ENCODE data around the gene NOTCH1. TPM values are rescaled to one million over a fixed set of nuclear protein-coding genes. Genes with fewer than 3 reads are reported as not detected.
A peak's percentile ranks its signal among the peaks of the same experiment; 100 is the strongest.

The NOTCH1 gene
- total RNA-seq, 1 experiment from 2014 or later, result 95.6 TPM

DNA sequence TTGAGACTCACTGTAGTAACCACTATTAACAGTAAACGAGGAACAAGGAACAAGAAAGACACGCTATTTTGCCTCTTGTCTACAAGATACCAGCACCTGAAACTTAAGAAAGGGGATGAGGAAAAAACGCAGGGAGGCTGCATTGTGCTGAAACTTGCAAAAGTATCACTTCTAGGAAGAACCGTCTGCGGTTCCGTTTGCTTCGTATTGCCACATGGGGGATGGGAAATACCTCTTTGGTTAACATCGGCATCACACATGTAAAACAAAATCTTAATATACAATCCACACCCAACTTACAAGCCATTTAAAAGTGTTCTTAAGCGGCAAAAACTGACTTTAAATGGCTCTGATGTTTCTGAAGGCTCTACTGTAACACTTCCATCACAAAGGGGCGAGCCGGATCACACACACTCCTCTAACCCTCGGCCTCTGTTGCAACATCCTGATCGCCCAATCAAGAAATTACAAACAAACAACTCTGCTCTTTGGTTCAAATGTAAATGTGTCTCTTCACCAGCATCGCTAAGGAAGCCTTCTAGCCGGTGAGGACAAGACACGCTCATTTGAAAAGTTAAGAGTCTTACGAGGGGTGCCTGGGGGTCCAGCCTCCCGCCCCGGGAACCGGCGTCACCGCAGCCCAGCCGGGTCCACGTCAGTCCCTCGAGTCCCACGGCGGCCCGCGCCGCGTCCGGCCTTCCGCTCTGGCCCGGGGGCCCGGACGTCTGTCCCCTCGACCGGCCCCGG lies 63.6 kb downstream of the NOTCH1 start:
- no peak for DNase-seq (ENCODE audit: low spot score)
- ChIA-PET CTCF (no interaction called here), POLR2A (no interaction called here)
- H3K27me3 Mint-ChIP-seq (ENCODE audit: low read depth), result no peaks in the 10 kb centered on the region
- no peak for ATAC-seq
- peak overlapping the region; percentile 98 for H3K27ac Mint-ChIP-seq
- H3K36me3 Mint-ChIP-seq, result peaks cover 12% of the 10 kb centered on the region
- peak overlapping the region; percentile 87 for H3K4me3 Mint-ChIP-seq
- no peaks in the 10 kb centered on the region for H3K9me3 Mint-ChIP-seq
- peaks cover 15% of the 10 kb centered on the region for H3K4me1 Mint-ChIP-seq
- TF ChIP-seq ZNF121 (CRISPR knock-in tag; IDR thresholded peaks at IDR 0.05) (no peak), MYBL2 (CRISPR knock-in tag; IDR thresholded peaks at IDR 0.05) (no peak), SP1 (CRISPR knock-in tag; conservative IDR thresholded peaks at IDR 0.05) (no peak), NFATC4 (CRISPR knock-in tag; IDR thresholded peaks at IDR 0.05) (no peak), JUN (CRISPR knock-in tag; IDR thresholded peaks at IDR 0.05) (no peak), ETV6 (CRISPR knock-in tag; IDR thresholded peaks at IDR 0.05) (no peak), NFE2L1 (CRISPR knock-in tag; IDR thresholded peaks at IDR 0.05) (no peak), SOX15 (CRISPR knock-in tag; IDR thresholded peaks at IDR 0.05) (no peak), RELA (CRISPR knock-in tag; IDR thresholded peaks at IDR 0.05; ENCODE audit: borderline replicate concordance) (0 out of 2 replicates have a peak, but pooled peaks have one; percentile 34)

GRCh38 chr9:136481558-136481957 lies 64.3 kb downstream of the NOTCH1 start:
- peak overlapping the region; percentile 98 for H3K27ac Mint-ChIP-seq
- peak overlapping the region; percentile 87 for H3K4me3 Mint-ChIP-seq
- DNase-seq (ENCODE audit: low spot score), result no peak
- TF ChIP-seq FOXK1 (CRISPR knock-in tag; IDR thresholded peaks at IDR 0.05), result no peak
- TF ChIP-seq, protein P1, sequence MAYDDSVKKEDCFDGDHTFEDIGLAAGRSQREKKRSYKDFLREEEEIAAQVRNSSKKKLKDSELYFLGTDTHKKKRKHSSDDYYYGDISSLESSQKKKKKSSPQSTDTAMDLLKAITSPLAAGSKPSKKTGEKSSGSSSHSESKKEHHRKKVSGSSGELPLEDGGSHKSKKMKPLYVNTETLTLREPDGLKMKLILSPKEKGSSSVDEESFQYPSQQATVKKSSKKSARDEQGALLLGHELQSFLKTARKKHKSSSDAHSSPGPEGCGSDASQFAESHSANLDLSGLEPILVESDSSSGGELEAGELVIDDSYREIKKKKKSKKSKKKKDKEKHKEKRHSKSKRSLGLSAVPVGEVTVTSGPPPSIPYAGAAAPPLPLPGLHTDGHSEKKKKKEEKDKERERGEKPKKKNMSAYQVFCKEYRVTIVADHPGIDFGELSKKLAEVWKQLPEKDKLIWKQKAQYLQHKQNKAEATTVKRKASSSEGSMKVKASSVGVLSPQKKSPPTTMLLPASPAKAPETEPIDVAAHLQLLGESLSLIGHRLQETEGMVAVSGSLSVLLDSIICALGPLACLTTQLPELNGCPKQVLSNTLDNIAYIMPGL (CRISPR knock-in tag; IDR thresholded peaks at IDR 0.05), result no peak
- TF ChIP-seq ZNF671 (CRISPR knock-in tag; IDR thresholded peaks at IDR 0.05), result no peak
- TF ChIP-seq ETV6 (CRISPR knock-in tag; IDR thresholded peaks at IDR 0.05), result no peak
- TF ChIP-seq FOXP4 (CRISPR knock-in tag; IDR thresholded peaks at IDR 0.05), result no peak
- TF ChIP-seq CREB1 (CRISPR knock-in tag; IDR thresholded peaks at IDR 0.05), result no peak
- TF ChIP-seq ATF3 (CRISPR knock-in tag; conservative IDR thresholded peaks at IDR 0.05), result no peak
- no peak for TF ChIP-seq IRF2 (CRISPR knock-in tag; IDR thresholded peaks at IDR 0.05; ENCODE audit: borderline replicate concordance, low read depth)
- TF ChIP-seq, protein P2, sequence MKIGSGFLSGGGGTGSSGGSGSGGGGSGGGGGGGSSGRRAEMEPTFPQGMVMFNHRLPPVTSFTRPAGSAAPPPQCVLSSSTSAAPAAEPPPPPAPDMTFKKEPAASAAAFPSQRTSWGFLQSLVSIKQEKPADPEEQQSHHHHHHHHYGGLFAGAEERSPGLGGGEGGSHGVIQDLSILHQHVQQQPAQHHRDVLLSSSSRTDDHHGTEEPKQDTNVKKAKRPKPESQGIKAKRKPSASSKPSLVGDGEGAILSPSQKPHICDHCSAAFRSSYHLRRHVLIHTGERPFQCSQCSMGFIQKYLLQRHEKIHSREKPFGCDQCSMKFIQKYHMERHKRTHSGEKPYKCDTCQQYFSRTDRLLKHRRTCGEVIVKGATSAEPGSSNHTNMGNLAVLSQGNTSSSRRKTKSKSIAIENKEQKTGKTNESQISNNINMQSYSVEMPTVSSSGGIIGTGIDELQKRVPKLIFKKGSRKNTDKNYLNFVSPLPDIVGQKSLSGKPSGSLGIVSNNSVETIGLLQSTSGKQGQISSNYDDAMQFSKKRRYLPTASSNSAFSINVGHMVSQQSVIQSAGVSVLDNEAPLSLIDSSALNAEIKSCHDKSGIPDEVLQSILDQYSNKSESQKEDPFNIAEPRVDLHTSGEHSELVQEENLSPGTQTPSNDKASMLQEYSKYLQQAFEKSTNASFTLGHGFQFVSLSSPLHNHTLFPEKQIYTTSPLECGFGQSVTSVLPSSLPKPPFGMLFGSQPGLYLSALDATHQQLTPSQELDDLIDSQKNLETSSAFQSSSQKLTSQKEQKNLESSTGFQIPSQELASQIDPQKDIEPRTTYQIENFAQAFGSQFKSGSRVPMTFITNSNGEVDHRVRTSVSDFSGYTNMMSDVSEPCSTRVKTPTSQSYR (CRISPR knock-in tag; IDR thresholded peaks at IDR 0.05), result no peak
- no peak for TF ChIP-seq ZSCAN18 (CRISPR knock-in tag; IDR thresholded peaks at IDR 0.05)
- no peak for TF ChIP-seq ZBTB21 (CRISPR knock-in tag; IDR thresholded peaks at IDR 0.05; ENCODE audit: borderline replicate concordance)
- no peak for TF ChIP-seq CBFB (CRISPR knock-in tag; IDR thresholded peaks at IDR 0.05; ENCODE audit: low read depth)
- TF ChIP-seq, protein P3, sequence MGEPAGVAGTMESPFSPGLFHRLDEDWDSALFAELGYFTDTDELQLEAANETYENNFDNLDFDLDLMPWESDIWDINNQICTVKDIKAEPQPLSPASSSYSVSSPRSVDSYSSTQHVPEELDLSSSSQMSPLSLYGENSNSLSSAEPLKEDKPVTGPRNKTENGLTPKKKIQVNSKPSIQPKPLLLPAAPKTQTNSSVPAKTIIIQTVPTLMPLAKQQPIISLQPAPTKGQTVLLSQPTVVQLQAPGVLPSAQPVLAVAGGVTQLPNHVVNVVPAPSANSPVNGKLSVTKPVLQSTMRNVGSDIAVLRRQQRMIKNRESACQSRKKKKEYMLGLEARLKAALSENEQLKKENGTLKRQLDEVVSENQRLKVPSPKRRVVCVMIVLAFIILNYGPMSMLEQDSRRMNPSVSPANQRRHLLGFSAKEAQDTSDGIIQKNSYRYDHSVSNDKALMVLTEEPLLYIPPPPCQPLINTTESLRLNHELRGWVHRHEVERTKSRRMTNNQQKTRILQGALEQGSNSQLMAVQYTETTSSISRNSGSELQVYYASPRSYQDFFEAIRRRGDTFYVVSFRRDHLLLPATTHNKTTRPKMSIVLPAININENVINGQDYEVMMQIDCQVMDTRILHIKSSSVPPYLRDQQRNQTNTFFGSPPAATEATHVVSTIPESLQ (CRISPR knock-in tag; IDR thresholded peaks at IDR 0.05), result no peak
- TF ChIP-seq ZNF317 (CRISPR knock-in tag; IDR thresholded peaks at IDR 0.05; ENCODE audit: borderline replicate concordance, low read depth), result no peak
- TF ChIP-seq GTF2I (CRISPR knock-in tag; conservative IDR thresholded peaks at IDR 0.05), result no peak
- TF ChIP-seq ZNF219 (CRISPR knock-in tag; IDR thresholded peaks at IDR 0.05; ENCODE audit: borderline replicate concordance), result no peak
- no peak for TF ChIP-seq ZNF263 (CRISPR knock-in tag; IDR thresholded peaks at IDR 0.05; ENCODE audit: low read depth)
- no peak for TF ChIP-seq FOXP1 (CRISPR knock-in tag; IDR thresholded peaks at IDR 0.05; ENCODE audit: borderline replicate concordance)
- peaks cover 15% of the 10 kb centered on the region for H3K4me1 Mint-ChIP-seq
- H3K27me3 Mint-ChIP-seq (ENCODE audit: low read depth), result no peaks in the 10 kb centered on the region
- ChIA-PET CTCF (interaction anchor here (1.1 kb wide), 1 partner anchor 118 kb away, joined by 3 read pairs; the partner anchor contains the start of gene DNLZ), POLR2A (interaction anchor here (0.7 kb wide), 1 partner anchor 39 kb away, joined by 10 read pairs; no protein-coding TSS in a partner anchor)
- peaks cover 18% of the 10 kb centered on the region for H3K36me3 Mint-ChIP-seq
- H3K9me3 Mint-ChIP-seq, result no peaks in the 10 kb centered on the region
- ATAC-seq, result no peak

Measured in WTC11 (cell line).